Measurements from ENCODE around the gene GASK1A. TPM values are rescaled to one million over a fixed set of nuclear protein-coding genes. Genes with fewer than 3 reads are reported as not detected.

Gene GASK1A
- total and polyA plus RNA-seq, 4 donors, result 0.79 to 22.8 (median 4.6) TPM

DNA sequence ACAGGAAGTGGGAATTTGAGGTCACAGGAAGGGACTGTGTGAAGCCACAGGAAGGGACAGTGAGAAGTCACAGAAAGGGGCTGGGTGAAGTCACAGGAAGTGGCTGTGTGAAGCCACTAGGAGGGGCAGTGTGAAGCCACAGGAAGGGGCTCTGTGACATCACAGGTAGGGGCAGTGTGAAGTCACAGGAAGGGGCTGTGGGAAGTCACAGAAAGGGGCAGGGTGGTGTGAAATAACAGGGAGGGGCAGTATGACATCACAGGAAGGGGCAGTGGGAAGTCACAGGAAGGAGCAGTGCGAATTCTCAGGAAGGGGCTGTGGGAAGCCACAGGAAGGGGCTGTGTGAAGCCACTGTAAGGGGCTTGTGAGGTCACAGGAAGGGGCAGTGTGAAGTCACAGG, 35.8 kb downstream of the GASK1A start:
- H3K27me3 ChIP-seq (ENCODE audit: control insufficient read depth in 4 of 4, insufficient read depth in 4 of 4, low read length in 3 of 4), result no peaks in the 10 kb centered on the region
- TF ChIP-seq HNF4A (conservative IDR thresholded peaks at IDR 0.05) (no peak), JUND (IDR thresholded peaks at IDR 0.05) (no peak), SP1 (IDR thresholded peaks at IDR 0.05) (no peak), FOXA1 (IDR thresholded peaks at IDR 0.05) (no peak), TAF1 (conservative IDR thresholded peaks at IDR 0.05) (no peak), NR2F2 (IDR thresholded peaks at IDR 0.05) (no peak), ZBTB33 (IDR thresholded peaks at IDR 0.05) (no peak), RAD21 (IDR thresholded peaks at IDR 0.05) (no peak), HNF4G (IDR thresholded peaks at IDR 0.05) (no peak), ATF3 (IDR thresholded peaks at IDR 0.05) (no peak), YY1 (IDR thresholded peaks at IDR 0.05) (no peak), REST (IDR thresholded peaks at IDR 0.05) (no peak), CTCF (IDR thresholded peaks at IDR 0.05; ENCODE audit: low read depth, low read length, missing input control) (no peak), GABPA (IDR thresholded peaks at IDR 0.05 in 1 of 2, conservative IDR thresholded peaks at IDR 0.05 in 1 of 2) (no peak)
- TF ChIP-seq, protein P1, sequence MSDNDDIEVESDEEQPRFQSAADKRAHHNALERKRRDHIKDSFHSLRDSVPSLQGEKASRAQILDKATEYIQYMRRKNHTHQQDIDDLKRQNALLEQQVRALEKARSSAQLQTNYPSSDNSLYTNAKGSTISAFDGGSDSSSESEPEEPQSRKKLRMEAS (IDR thresholded peaks at IDR 0.05), result no peak
- H3K27ac ChIP-seq (ENCODE audit: low read depth in 1 of 2, low read length in 2 of 2), result no peak overlapping the region
- H3K4me3 ChIP-seq (ENCODE audit: low read depth in 1 of 3, low read length in 3 of 3), result no peak overlapping the region
- H3K36me3 ChIP-seq (ENCODE audit: control insufficient read depth in 4 of 4, insufficient read depth in 3 of 4, low read depth in 1 of 4, low read length in 3 of 4), result no peaks in the 10 kb centered on the region
- H3K9me3 ChIP-seq (ENCODE audit: control insufficient read depth in 4 of 4, low read length in 3 of 4), result peaks cover 0 to 2% (median 0%) of the 10 kb centered on the region in 4 donors
- H3K9ac ChIP-seq (ENCODE audit: low read depth in 1 of 2, low read length in 2 of 2), result no peak overlapping the region
- H3K4me1 ChIP-seq (ENCODE audit: control insufficient read depth in 4 of 4, insufficient read depth in 4 of 4, low read length in 3 of 4), result peaks cover 3 to 7% (median 6%) of the 10 kb centered on the region in 4 donors
- DNase-seq (ENCODE audit: low spot score), result no peak
- WGBS, result 81% methylated on average over 1 of the region's 1 CpG

DNA sequence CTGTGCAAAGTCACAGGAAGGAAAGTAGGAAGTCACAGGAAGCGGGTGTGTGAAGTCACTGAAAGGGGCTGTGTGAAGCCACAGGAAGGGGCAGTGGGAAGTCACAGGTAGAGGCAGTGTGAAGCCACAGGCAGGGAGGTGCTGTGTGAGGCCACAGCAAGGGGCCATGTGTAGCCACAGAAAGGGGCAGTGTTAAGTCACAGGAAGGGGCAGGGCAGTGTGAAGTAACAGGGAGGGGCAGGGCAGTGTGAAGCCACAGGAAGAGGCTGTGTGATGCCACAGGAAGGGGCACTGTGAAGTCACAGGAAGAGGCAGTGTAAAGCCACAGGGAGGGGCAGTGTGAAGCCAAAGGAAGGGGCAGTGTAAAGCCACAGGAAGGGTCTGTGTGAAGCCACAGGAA, 36.5 kb downstream of the GASK1A start:
- no peak overlapping the region for H3K4me3 ChIP-seq (ENCODE audit: low read depth in 1 of 3, low read length in 3 of 3)
- no peak for DNase-seq (ENCODE audit: low spot score)
- TF ChIP-seq SP1 (IDR thresholded peaks at IDR 0.05) (no peak), TAF1 (conservative IDR thresholded peaks at IDR 0.05) (no peak), ZBTB33 (IDR thresholded peaks at IDR 0.05) (no peak)
- peaks cover 3 to 7% (median 6%) of the 10 kb centered on the region in 4 donors for H3K4me1 ChIP-seq (ENCODE audit: control insufficient read depth in 4 of 4, insufficient read depth in 4 of 4, low read length in 3 of 4)
- 89% methylated on average over 1 of the region's 1 CpG for WGBS
- no peaks in the 10 kb centered on the region for H3K27me3 ChIP-seq (ENCODE audit: control insufficient read depth in 4 of 4, insufficient read depth in 4 of 4, low read length in 3 of 4)
- H3K9me3 ChIP-seq (ENCODE audit: control insufficient read depth in 4 of 4, low read length in 3 of 4), result peaks cover 0 to 2% (median 0%) of the 10 kb centered on the region in 4 donors
- no peaks in the 10 kb centered on the region for H3K36me3 ChIP-seq (ENCODE audit: control insufficient read depth in 4 of 4, insufficient read depth in 3 of 4, low read depth in 1 of 4, low read length in 3 of 4)
- H3K27ac ChIP-seq (ENCODE audit: low read depth in 1 of 2, low read length in 2 of 2), result no peak overlapping the region
- H3K9ac ChIP-seq (ENCODE audit: low read depth in 1 of 2, low read length in 2 of 2), result no peak overlapping the region
